Right atrium auricular region (tissue), 2 donors: ENCODE measurements around the gene MEIG1. TPM values are rescaled to one million over a fixed set of nuclear protein-coding genes. Genes with fewer than 3 reads are reported as not detected.
"Not testable (repeated sequence)": the region's sequence is repeated elsewhere in the genome, so short reads cannot be mapped to it uniquely, and the experiment has no call there.

Experiments used
- DNase-seq: peaks from one replicate; pipeline ENCODE4 v3.0.0-alpha.2; 2019; ENCODE audit warnings: low spot score
- H3K27ac ChIP-seq, 2 donors: fragments of 200-600 bp; sonication (generic); 1 replicate in 1 of 2; 2 replicates in 1 of 2; pipeline ENCODE4 v1.5.1; 2016 to 2019
- H3K27me3 ChIP-seq, 2 donors: fragments of 200-600 bp; sonication (generic); one replicate each; pipeline versions ENCODE4 v1.5.1 to v1.6.0; 2017 to 2019
- H3K36me3 ChIP-seq: fragments of 200-600 bp; sonication (generic); one replicate; pipeline ENCODE4 v1.5.1; 2016
- H3K4me1 ChIP-seq, 2 donors: fragments of 200-600 bp; sonication (generic); one replicate each; pipeline versions ENCODE4 v1.5.1 to v1.6.0; 2017 to 2019
- H3K4me3 ChIP-seq, 2 donors: fragments of 200-600 bp; sonication (generic); 1 replicate in 1 of 2; 2 replicates in 1 of 2; pipeline ENCODE4 v1.5.1; 2017 to 2019; ENCODE audit warnings: mild to moderate bottlenecking in 1 of 2, moderate library complexity in 1 of 2
- H3K9me3 ChIP-seq, 2 donors: fragments of 200-600 bp; sonication (generic); one replicate each; pipeline ENCODE4 v1.5.1; 2019
- CTCF ChIP-seq, 2 donors: fragments of 200-600 bp; sonication (generic); IDR thresholded peaks; one replicate each; pipeline ENCODE4 v1.5.1; 2019; ENCODE audit warnings: antibody characterized with exemption in 2 of 2
- total RNA-seq, 2 donors: library from RNA; depleted of rRNA; stranded (reverse); fragments of >200 nt; gene quantifications; one replicate each; pipeline ENCODE4 v1.1.0, GENCODE V29; 2016

The MEIG1 gene
- total RNA-seq, 2 donors from 2014 or later = not detected

DNA sequence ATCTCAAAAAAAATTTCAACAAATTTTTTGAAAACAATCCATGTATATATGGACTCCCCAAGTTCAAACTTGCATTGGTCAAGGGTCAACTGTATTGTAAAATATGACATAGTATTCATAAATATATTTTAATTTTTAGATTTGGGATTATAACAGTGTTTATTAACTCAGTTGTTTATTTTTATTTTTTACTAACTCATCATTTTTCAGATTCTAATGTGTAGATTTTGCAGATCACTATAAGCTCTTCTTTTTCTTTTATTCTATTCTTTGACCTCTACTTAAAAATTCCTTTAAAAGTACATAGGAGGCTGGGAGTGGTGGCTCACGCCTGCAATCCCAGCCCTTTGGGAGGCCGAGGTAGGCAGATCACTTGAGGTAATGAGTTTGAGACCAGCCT, 8.7 kb downstream of the MEIG1 start:
- no peak for DNase-seq
- Histone ChIP-seq H3K4me1 (no peaks in the 10 kb centered on the region), H3K36me3 (no peaks in the 10 kb centered on the region), H3K27ac (no peak overlapping the region), H3K4me3 (no peak overlapping the region), H3K27me3 (no peaks in the 10 kb centered on the region), H3K9me3 (no peaks in the 10 kb centered on the region)
- no peak for TF ChIP-seq CTCF (IDR thresholded peaks at IDR 0.05)

DNA sequence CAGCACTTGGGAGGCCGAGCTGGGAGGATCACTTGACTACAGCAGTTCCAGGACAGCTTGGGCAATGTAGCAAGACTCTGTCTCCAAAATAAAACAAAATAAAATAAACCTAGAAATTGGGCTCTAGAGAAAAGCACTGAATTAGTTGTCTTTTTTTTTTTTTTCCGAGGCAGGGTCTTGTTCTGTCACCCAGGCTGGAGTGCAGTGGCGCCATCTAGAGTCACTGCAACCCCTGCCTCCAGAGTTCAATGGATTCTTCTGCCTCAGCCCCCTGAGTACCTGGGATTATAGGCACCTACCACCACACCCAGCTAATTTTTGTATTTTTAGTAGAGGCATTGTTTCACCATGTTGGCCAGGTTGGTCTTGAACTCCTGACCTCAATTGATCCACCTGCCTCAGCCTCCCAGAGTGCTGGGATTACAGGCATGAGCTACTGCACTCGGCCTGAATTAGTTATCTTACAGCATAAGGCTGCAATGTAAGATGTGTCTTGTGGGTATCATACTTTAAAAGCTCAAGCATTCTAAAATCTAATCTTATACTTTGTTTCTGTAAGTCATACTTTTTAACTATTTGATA, 12.8 kb downstream of the MEIG1 start:
- no peak overlapping the region for H3K4me3 ChIP-seq
- no peak overlapping the region for H3K27ac ChIP-seq
- no peaks in the 10 kb centered on the region for H3K9me3 ChIP-seq
- DNase-seq = no peak
- no peaks in the 10 kb centered on the region for H3K27me3 ChIP-seq
- H3K4me1 ChIP-seq = no peaks in the 10 kb centered on the region
- H3K36me3 ChIP-seq = no peaks in the 10 kb centered on the region
- peak; percentile 26 to 63 for TF ChIP-seq CTCF (IDR thresholded peaks at IDR 0.05)

DNA sequence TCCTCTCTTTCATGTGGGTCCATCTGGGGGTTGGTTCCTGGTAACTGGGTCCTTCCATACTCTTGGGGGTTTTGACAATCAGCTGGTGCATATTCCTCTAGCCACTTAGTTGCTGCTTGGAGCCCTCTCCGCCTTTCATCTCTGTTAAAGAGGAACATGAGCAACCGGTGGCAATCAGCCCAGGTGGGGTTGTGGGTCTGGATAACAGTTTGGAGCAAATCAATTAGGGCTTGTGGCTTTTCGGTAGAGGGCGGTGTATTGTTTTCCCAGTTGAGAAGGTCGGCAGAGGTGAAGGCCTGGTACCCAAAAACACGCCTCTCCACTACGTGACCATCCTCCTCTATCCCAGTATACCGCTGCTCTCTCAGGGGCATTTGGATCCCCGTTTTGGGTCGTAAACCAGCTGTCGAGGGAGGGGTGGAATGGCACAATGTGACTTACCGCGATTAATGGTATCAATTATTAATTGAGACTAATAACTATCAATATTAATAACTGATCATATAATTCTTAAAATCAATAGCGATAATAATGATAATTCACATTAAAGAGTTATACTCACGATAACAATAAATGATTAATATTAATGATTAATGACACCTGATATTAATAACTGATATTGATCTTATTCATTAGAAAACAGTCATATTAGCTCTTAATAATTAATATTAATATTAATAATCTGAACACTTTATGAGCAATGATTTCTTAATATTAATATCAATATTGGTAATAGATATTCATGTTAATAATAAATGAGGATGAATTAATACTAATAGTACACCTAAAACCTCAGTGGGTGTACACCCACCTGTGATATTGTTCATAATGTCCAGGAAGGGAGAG, 15.2 kb downstream of the MEIG1 start:
- not testable (repeated sequence) for H3K36me3 ChIP-seq, H3K27me3 ChIP-seq, H3K9me3 ChIP-seq, H3K4me3 ChIP-seq, H3K27ac ChIP-seq, H3K4me1 ChIP-seq, DNase-seq

DNA sequence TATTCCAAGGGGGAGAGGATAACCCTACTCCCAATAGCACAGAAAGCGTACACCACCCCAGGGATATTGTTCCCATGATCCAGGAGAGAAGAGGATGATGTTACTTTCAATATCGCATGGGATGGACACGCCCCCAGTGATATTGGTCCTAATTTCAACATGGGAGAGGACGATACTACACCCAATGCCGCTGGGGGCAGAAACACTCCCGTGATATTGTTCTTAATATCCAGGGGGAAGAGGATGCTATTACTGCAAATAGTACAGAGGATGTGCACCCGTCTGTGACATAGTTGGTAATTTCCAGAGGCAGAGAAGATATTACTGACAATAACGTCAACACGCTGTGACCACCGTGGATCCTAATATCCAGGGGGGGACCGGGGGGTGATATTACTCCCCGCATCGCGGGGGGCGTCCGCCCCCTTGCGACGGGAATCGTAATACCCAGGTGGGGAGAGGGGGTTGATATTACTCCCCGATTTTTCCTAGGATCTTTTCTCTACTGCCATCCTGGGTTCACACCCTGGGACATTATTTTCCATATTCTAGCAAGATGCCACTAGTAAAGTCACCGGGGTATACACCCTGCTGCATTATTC, 16.6 kb downstream of the MEIG1 start:
- no peak for TF ChIP-seq CTCF (IDR thresholded peaks at IDR 0.05)
- H3K9me3 ChIP-seq = no peaks in the 10 kb centered on the region
- no peaks in the 10 kb centered on the region for H3K36me3 ChIP-seq
- no peak for DNase-seq
- no peaks in the 10 kb centered on the region for H3K27me3 ChIP-seq
- H3K4me3 ChIP-seq = no peak overlapping the region
- H3K27ac ChIP-seq = no peak overlapping the region
- no peaks in the 10 kb centered on the region for H3K4me1 ChIP-seq

DNA sequence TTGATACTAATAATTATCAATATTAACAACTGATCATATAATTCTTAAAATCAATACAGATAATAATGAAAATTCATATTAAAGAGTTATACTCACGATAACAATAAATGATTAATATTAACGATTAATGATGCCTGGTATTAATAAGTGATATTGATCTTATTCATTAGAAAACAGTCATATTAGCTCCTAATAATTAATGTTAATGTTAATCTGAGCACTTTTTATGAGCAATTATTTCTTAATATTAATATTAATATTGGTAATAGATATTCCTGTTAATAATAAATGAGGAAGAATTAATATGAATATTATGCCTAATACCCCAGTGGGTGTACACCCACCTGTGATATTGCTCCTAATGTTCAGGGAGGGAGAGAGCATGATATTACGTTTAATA, 23.6 kb downstream of the MEIG1 start:
- Histone ChIP-seq H3K27me3 (no peaks in the 10 kb centered on the region), H3K4me1 (no peaks in the 10 kb centered on the region), H3K9me3 (no peaks in the 10 kb centered on the region), H3K36me3 (no peaks in the 10 kb centered on the region), H3K27ac (no peak overlapping the region), H3K4me3 (no peak overlapping the region)
- no peak for DNase-seq
- TF ChIP-seq CTCF (IDR thresholded peaks at IDR 0.05) = no peak

- H3K4me3 ChIP-seq, H3K9me3 ChIP-seq, H3K27ac ChIP-seq, H3K36me3 ChIP-seq, DNase-seq, H3K27me3 ChIP-seq, H3K4me1 ChIP-seq: not testable (repeated sequence)
Observed at GRCh38 chr10:14989552-14989951, 30.4 kb downstream of the MEIG1 start.

- not testable (repeated sequence) for DNase-seq, H3K36me3 ChIP-seq, H3K27me3 ChIP-seq, H3K27ac ChIP-seq, H3K4me1 ChIP-seq, H3K9me3 ChIP-seq, H3K4me3 ChIP-seq
Observed at GRCh38 chr10:14991035-14991749, 32.0 kb downstream of the MEIG1 start.

DNA sequence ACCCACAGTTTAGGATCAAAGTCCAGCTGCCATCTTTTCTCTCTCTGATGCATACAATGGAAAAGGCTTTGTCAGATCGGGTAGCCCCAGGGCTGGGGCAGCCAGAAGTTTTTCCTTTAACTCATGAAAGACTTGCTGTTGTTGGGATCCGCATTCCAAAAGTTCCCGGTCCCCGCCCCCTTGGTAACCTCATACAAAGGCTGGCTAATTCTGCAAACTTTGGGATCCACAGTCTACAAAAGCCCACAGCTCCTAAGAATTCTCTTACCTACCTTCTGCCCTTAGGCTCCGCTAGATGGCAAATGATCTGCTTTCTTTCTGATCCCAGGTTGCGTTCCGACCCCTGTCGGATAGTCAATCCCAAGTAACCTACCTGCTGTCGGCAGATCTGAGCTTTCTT, 33.1 kb downstream of the MEIG1 start:
- not testable (repeated sequence) for DNase-seq, H3K4me3 ChIP-seq

GRCh38 chr10:14993500-14994455, 34.6 kb downstream of the MEIG1 start:
- DNase-seq = not testable (repeated sequence)

More for the DNA sequence above, 33.1 kb downstream of the MEIG1 start:
- not testable (repeated sequence) for H3K36me3 ChIP-seq, H3K4me1 ChIP-seq, H3K9me3 ChIP-seq, H3K27ac ChIP-seq, H3K27me3 ChIP-seq

More at GRCh38 chr10:14993500-14994455, 34.6 kb downstream of the MEIG1 start:
- not testable (repeated sequence) for H3K4me3 ChIP-seq, H3K4me1 ChIP-seq, H3K27ac ChIP-seq, H3K27me3 ChIP-seq, H3K9me3 ChIP-seq, H3K36me3 ChIP-seq
